ENCODE data around the gene IL4I1.

Gene IL4I1

GRCh38 chr19:49849433-49850220, 47.1 kb downstream of the IL4I1 start:
- DNase-seq, result no peak

GRCh38 chr19:49848938-49849337, 47.7 kb downstream of the IL4I1 start:
- DNase-seq, result no peak

- DNase-seq, result peak; percentile 66
These were observed 48.7 kb downstream of the IL4I1 start for GRCh38 chr19:49847731-49848696.

- no peak for DNase-seq
These were observed 50.3 kb downstream of the IL4I1 start for GRCh38 chr19:49846408-49846807.

GRCh38 chr19:49845414-49845813, 51.3 kb downstream of the IL4I1 start:
- DNase-seq, result no peak

GRCh38 chr19:49844138-49845095, 52.3 kb downstream of the IL4I1 start:
- DNase-seq, result no peak

GRCh38 chr19:49843265-49843664, 53.4 kb downstream of the IL4I1 start:
- no peak for DNase-seq

GRCh38 chr19:49840736-49841249, 55.9 kb downstream of the IL4I1 start:
- DNase-seq, result no peak

- DNase-seq, result no peak
These were observed 56.4 kb downstream of the IL4I1 start for GRCh38 chr19:49840321-49840720.

GRCh38 chr19:49839713-49840112, 57.0 kb downstream of the IL4I1 start:
- DNase-seq, result no peak
